ENCODE measurements around the gene PRPF18. TPM values are rescaled to one million over a fixed set of nuclear protein-coding genes. Genes with fewer than 3 reads are reported as not detected.

Gene PRPF18
- total RNA-seq, 1 donor from 2014 or later: 24.0 TPM

DNA sequence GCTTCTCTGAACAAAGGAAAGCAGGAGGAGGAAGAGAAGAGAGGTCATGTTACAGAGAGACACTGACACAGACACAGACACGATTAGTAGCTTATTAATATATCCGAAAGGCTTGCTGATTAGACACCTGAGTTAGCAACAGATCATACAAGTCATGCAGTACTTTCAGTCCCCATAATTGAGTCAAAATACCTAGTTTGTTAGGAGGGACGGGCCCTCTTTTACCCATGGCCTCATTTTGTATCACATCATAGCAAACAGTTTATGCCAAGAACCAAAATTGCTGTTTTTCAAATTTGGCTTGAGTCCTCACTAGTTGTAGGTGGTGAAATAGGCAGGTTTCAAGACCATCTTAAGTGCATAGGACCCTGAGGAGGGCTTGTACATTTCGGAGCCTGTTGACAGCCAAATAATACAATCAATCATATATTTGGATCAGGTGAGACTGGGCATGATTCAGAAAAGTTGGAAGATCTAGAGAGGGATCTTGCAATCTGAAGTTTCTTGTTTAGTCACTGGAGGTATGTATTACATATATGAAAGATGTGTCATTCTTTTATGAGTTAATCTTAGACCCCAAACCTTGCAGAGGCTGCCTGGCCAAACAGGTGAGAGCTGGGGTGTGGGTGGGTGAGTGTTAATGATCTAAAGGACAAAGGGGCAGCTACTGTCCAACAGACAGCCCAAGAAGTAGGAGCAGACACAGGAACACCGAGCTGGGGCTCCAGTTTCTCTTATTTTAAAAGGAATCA lies 65.4 kb downstream of the PRPF18 start:
- Histone ChIP-seq H3K4me3 (ENCODE audit: low read length in 3 of 3) (no peak overlapping the region), H3K27me3 (ENCODE audit: control insufficient read depth in 3 of 3, insufficient read depth in 3 of 3, low read length in 3 of 3) (no peaks in the 10 kb centered on the region), H3K36me3 (ENCODE audit: control insufficient read depth in 3 of 3, insufficient read depth in 3 of 3, low read length in 3 of 3) (peaks cover 16 to 40% (median 28%) of the 10 kb centered on the region in 3 donors), H3K27ac (ENCODE audit: low read depth, low read length) (no peak overlapping the region), H3K9me3 (ENCODE audit: control insufficient read depth in 3 of 3, low read length in 3 of 3) (no peaks in the 10 kb centered on the region), H3K4me1 (ENCODE audit: control insufficient read depth in 3 of 3, insufficient read depth in 3 of 3, low read length in 3 of 3) (no peaks in the 10 kb centered on the region), H3K9ac (ENCODE audit: low read depth in 1 of 3, low read length in 3 of 3) (no peak overlapping the region)

DNA sequence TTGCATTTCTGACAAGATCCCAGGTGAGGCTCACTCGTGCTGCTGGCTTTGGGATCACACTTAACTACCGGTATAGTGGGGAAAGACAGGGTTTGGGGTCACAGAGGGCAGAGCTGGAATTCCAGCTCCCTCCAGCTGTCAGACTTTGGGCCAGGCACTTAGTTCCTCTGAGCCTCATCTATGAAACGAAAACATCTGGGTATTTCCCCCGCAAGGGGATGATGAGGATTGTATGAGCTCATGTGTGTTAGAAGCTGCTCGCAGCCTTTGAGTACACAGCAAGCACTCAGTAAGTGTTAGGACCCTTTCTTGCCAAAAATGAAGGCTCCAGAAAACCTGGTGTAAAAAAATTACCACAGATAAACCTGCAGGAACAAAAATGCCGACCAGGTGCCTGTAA lies 66.1 kb downstream of the PRPF18 start:
- Histone ChIP-seq H3K27me3 (ENCODE audit: control insufficient read depth in 3 of 3, insufficient read depth in 3 of 3, low read length in 3 of 3) (no peaks in the 10 kb centered on the region), H3K27ac (ENCODE audit: low read depth, low read length) (no peak overlapping the region), H3K9ac (ENCODE audit: low read depth in 1 of 3, low read length in 3 of 3) (no peak overlapping the region), H3K4me1 (ENCODE audit: control insufficient read depth in 3 of 3, insufficient read depth in 3 of 3, low read length in 3 of 3) (no peaks in the 10 kb centered on the region), H3K36me3 (ENCODE audit: control insufficient read depth in 3 of 3, insufficient read depth in 3 of 3, low read length in 3 of 3) (peaks cover 16 to 35% (median 27%) of the 10 kb centered on the region in 3 donors), H3K4me3 (ENCODE audit: low read length in 3 of 3) (no peak overlapping the region), H3K9me3 (ENCODE audit: control insufficient read depth in 3 of 3, low read length in 3 of 3) (no peaks in the 10 kb centered on the region)

DNA sequence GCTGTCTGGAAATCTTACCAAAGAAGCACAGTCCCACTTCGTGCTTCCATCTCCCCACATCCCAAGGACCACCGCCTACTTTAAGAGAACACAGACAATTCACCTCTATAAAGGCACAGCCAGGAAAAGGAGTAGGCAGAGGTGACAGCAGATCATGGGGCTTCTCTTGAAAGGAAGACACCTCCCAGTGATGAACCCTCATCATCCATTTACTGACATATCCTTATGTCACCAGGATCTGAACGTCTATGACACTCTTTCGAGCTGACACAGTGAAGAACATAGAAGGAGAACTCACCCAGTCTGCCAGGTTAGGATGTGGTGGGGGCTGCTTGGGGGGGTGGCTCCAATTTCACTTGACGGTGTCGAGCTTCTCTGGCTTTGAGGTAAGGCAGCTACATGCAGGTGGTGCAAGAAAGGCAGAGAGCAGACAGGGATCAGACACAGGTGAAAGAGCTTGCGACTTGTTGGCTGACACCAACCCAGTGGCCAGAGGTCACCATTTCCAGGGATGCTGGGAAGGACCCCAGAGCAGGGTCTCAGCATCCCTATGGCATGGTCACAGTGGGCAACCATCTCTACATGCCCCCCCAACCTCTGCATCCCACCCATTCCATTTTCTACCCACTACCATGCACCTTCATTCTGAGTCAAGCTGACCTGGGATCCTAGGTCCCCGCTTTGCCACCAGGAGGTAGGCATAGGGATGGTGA lies 67.5 kb downstream of the PRPF18 start:
- Histone ChIP-seq H3K27ac (ENCODE audit: low read depth, low read length) (no peak overlapping the region), H3K36me3 (ENCODE audit: control insufficient read depth in 3 of 3, insufficient read depth in 3 of 3, low read length in 3 of 3) (peaks cover 15 to 34% (median 24%) of the 10 kb centered on the region in 3 donors), H3K4me1 (ENCODE audit: control insufficient read depth in 3 of 3, insufficient read depth in 3 of 3, low read length in 3 of 3) (peaks cover 3 to 5% (median 3%) of the 10 kb centered on the region in 3 donors)

DNA sequence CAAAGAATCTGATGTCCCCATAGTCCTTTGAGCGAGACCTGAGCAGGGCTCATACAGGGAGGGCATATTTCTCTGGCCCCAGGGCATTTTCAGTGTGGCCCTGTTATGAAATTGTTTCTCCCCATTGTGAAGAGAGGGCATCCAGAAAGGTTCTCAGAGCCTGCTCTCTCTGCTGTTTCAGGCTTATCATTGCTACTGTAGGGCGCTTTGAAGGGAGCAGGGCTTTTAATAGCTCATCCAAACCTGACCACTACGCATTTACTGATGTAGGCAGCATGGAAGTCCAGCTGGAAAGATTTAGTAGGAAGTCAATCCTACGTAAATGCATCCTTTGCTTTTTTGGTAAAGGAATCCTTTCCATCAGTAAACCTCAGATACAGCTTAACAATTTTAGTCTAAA lies 68.1 kb downstream of the PRPF18 start:
- Histone ChIP-seq H3K9ac (ENCODE audit: low read depth in 1 of 3, low read length in 3 of 3) (no peak overlapping the region), H3K4me1 (ENCODE audit: control insufficient read depth in 3 of 3, insufficient read depth in 3 of 3, low read length in 3 of 3) (peaks cover 8 to 10% (median 9%) of the 10 kb centered on the region in 3 donors), H3K27me3 (ENCODE audit: control insufficient read depth in 3 of 3, insufficient read depth in 3 of 3, low read length in 3 of 3) (no peaks in the 10 kb centered on the region), H3K27ac (ENCODE audit: low read depth, low read length) (no peak overlapping the region), H3K9me3 (ENCODE audit: control insufficient read depth in 3 of 3, low read length in 3 of 3) (no peaks in the 10 kb centered on the region), H3K36me3 (ENCODE audit: control insufficient read depth in 3 of 3, insufficient read depth in 3 of 3, low read length in 3 of 3) (peaks cover 14 to 32% (median 27%) of the 10 kb centered on the region in 3 donors), H3K4me3 (ENCODE audit: low read length in 3 of 3) (no peak overlapping the region)

More for the DNA sequence above, 67.5 kb downstream of the PRPF18 start:
- no peak overlapping the region for H3K9ac ChIP-seq (ENCODE audit: low read depth in 1 of 3, low read length in 3 of 3)
- no peaks in the 10 kb centered on the region for H3K9me3 ChIP-seq (ENCODE audit: control insufficient read depth in 3 of 3, low read length in 3 of 3)
- H3K4me3 ChIP-seq (ENCODE audit: low read length in 3 of 3): no peak overlapping the region
- H3K27me3 ChIP-seq (ENCODE audit: control insufficient read depth in 3 of 3, insufficient read depth in 3 of 3, low read length in 3 of 3): no peaks in the 10 kb centered on the region

DNA sequence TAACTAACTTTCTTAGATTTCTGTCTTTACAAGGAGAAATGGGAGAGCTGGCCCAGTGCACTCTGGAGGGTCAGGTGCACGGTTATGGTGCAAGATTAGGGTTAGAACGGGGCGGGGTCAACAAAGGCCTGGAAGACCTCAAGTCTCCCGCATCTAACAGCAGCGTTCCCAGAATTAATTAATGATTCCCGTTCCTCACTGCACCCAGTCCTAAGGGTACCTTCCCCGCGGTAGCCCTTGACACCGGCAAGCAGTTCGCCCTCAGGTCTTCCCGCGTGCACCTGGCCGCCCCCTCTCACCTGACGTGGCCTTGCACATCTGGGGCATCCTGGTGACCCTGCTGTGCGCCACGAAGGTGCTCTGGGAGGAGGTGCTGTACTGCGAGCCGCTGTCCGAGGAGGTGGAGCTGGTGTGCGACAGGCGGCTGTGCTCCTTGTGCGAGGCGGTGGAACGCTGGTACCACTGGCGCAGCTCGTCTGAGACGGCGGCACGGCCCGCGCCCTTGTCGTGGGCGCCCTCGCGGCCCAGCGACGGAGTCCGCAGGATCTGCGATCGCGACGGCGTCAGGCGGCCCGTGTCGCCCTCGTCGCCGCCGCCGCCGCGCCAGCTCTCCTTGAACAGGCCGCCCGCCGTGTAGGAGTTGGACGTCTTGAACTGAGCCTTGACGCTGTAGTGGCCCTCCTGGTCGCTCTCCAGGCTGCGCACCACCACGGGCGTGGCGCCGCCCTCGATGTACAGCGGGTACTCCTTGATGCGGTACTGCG lies 69.8 kb downstream of the PRPF18 start:
- peaks cover 12 to 16% (median 16%) of the 10 kb centered on the region in 3 donors for H3K4me1 ChIP-seq (ENCODE audit: control insufficient read depth in 3 of 3, insufficient read depth in 3 of 3, low read length in 3 of 3)
- no peak overlapping the region for H3K4me3 ChIP-seq (ENCODE audit: low read length in 3 of 3)
- H3K9me3 ChIP-seq (ENCODE audit: control insufficient read depth in 3 of 3, low read length in 3 of 3): no peaks in the 10 kb centered on the region
- no peak overlapping the region for H3K9ac ChIP-seq (ENCODE audit: low read depth in 1 of 3, low read length in 3 of 3)
- no peaks in the 10 kb centered on the region for H3K27me3 ChIP-seq (ENCODE audit: control insufficient read depth in 3 of 3, insufficient read depth in 3 of 3, low read length in 3 of 3)
- H3K27ac ChIP-seq (ENCODE audit: low read depth, low read length): no peak overlapping the region
- H3K36me3 ChIP-seq (ENCODE audit: control insufficient read depth in 3 of 3, insufficient read depth in 3 of 3, low read length in 3 of 3): peaks cover 13 to 28% (median 18%) of the 10 kb centered on the region in 3 donors

DNA sequence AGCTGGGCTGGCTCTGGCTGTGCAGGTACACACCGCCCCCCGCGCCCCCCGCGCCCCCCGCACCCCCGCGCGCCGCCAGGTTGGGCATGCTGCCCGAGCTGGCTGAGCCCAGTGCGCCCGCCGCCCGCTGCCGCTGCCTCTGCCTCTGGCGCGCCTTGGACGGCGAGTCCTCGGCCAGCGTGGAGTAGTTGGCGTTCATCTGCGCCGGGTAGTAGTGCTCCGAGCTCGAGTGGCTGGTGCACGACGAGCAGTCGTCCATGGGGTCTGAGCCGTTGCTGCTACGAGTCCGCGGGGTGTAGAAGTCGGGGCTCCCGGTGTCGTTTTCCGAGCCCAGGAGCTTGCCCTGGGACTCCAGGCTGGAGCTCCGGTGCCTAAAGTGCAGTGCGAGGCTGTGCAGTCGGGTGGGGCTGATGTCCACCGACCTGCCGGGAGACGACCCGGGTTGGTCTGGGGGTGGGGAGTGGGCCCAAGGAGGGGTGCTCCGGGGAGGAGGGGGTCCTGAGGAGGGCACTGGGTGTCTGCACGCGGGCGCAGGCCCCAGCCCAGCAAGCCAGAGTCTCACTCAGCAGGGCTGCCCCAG lies 70.4 kb downstream of the PRPF18 start:
- Histone ChIP-seq H3K27me3 (ENCODE audit: control insufficient read depth in 3 of 3, insufficient read depth in 3 of 3, low read length in 3 of 3) (no peaks in the 10 kb centered on the region), H3K4me1 (ENCODE audit: control insufficient read depth in 3 of 3, insufficient read depth in 3 of 3, low read length in 3 of 3) (peaks cover 12 to 16% (median 16%) of the 10 kb centered on the region in 3 donors), H3K36me3 (ENCODE audit: control insufficient read depth in 3 of 3, insufficient read depth in 3 of 3, low read length in 3 of 3) (peaks cover 13 to 30% (median 18%) of the 10 kb centered on the region in 3 donors), H3K9ac (ENCODE audit: low read depth in 1 of 3, low read length in 3 of 3) (no peak overlapping the region), H3K9me3 (ENCODE audit: control insufficient read depth in 3 of 3, low read length in 3 of 3) (no peaks in the 10 kb centered on the region), H3K27ac (ENCODE audit: low read depth, low read length) (no peak overlapping the region), H3K4me3 (ENCODE audit: low read length in 3 of 3) (no peak overlapping the region)

DNA sequence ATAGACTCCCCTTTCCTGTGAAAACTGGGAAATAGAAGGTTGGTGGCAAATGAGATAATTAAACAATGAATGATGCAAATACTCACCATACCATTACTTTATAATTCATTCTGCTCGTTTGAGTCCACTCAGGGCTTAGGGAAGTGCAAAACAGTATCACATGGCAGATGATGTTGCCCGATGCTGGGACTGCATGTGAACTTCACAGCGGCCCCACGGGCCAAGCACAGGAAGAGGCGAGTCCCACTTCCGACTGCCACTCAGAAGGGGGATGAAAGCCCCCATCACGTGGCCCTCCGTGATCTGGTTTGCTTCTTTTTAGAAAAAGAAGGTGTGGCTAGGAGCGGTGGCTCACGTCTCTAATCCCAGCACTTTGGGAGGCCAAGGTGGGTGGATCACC lies 71.5 kb downstream of the PRPF18 start:
- no peak overlapping the region for H3K9ac ChIP-seq (ENCODE audit: low read depth in 1 of 3, low read length in 3 of 3)
- peaks cover 12 to 30% (median 16%) of the 10 kb centered on the region in 3 donors for H3K36me3 ChIP-seq (ENCODE audit: control insufficient read depth in 3 of 3, insufficient read depth in 3 of 3, low read length in 3 of 3)
- H3K4me1 ChIP-seq (ENCODE audit: control insufficient read depth in 3 of 3, insufficient read depth in 3 of 3, low read length in 3 of 3): peaks cover 12 to 16% (median 16%) of the 10 kb centered on the region in 3 donors
- no peaks in the 10 kb centered on the region for H3K9me3 ChIP-seq (ENCODE audit: control insufficient read depth in 3 of 3, low read length in 3 of 3)
- H3K27ac ChIP-seq (ENCODE audit: low read depth, low read length): no peak overlapping the region
- no peak overlapping the region for H3K4me3 ChIP-seq (ENCODE audit: low read length in 3 of 3)
- no peaks in the 10 kb centered on the region for H3K27me3 ChIP-seq (ENCODE audit: control insufficient read depth in 3 of 3, insufficient read depth in 3 of 3, low read length in 3 of 3)

DNA sequence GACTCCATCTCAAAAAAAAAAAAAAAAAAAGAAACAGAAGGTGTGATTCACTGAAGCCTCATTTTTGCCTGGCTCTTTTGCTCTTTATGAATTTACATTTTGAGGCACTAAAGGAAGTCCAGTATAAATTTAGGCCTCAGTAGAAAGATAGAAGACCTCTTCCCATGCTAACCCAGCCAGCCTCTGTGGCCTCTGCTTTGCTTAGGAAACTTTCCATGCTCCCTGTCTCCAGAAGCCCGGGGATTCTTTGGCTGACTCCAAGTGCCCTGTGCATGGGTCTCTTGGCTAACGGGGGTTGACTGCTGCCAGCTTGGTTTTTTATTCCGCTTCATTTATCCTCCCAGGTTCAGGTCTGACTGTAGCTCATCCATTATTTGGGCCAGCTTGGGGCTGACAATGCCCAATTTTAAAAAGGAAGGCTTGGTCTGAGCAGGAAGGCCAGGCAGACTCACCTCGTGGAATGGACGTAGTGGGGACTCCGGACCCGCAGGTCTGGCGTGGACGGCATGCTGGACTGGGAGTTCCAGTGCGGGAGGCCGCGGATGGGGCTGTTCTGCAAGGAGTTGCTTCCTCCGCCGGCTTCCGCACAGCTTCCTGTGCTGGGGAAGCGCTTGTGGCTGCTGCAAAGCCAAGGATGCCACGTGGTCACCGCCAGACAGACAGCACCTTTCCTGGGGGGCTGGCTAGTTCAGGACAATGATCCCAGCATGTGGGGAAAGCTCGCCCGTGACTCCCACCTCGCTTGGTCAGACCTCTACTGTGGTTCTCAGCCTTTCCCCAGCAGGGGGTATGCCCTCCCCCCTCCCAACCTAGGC lies 72.3 kb downstream of the PRPF18 start:
- Histone ChIP-seq H3K9me3 (ENCODE audit: control insufficient read depth in 3 of 3, low read length in 3 of 3) (no peaks in the 10 kb centered on the region), H3K36me3 (ENCODE audit: control insufficient read depth in 3 of 3, insufficient read depth in 3 of 3, low read length in 3 of 3) (peaks cover 9 to 23% (median 11%) of the 10 kb centered on the region in 3 donors), H3K27me3 (ENCODE audit: control insufficient read depth in 3 of 3, insufficient read depth in 3 of 3, low read length in 3 of 3) (no peaks in the 10 kb centered on the region), H3K27ac (ENCODE audit: low read depth, low read length) (no peak overlapping the region), H3K4me3 (ENCODE audit: low read length in 3 of 3) (no peak overlapping the region), H3K4me1 (ENCODE audit: control insufficient read depth in 3 of 3, insufficient read depth in 3 of 3, low read length in 3 of 3) (peaks cover 12 to 18% (median 16%) of the 10 kb centered on the region in 3 donors), H3K9ac (ENCODE audit: low read depth in 1 of 3, low read length in 3 of 3) (peak overlapping the region in 1 of 3 donors; percentile 23)

All from skeletal muscle tissue (tissue), 4 donors.